H9 (cell line): ENCODE data around the gene BTBD3. TPM values are rescaled to one million over a fixed set of nuclear protein-coding genes. Genes with fewer than 3 reads are reported as not detected.

ENCODE experiments used
- DNase-seq: peaks from one replicate; pipeline ENCODE4 v3.0.0-alpha.2; 2017
- H2AFZ ChIP-seq: one replicate; pipeline ENCODE4 v1.6.1; 2013; ENCODE audit warnings: mild to moderate bottlenecking, low read length, control low read depth, moderate library complexity
- H2AK5ac ChIP-seq: 2 replicates; pipeline ENCODE4 v1.6.1; 2013; ENCODE audit warnings: low read length, control low read depth, mixed read lengths; ENCODE audit not compliant: insufficient read length
- H2BK120ac ChIP-seq: one replicate; pipeline ENCODE4 v1.6.1; 2013; ENCODE audit warnings: low read depth, mild to moderate bottlenecking, low read length, control low read depth, inconsistent platforms; ENCODE audit not compliant: poor library complexity, severe bottlenecking
- H2BK12ac ChIP-seq: 2 replicates; pipeline ENCODE4 v1.6.1; 2013; ENCODE audit warnings: low read length, control low read depth, mixed read lengths, low read depth; ENCODE audit not compliant: insufficient read length
- H2BK15ac ChIP-seq: 2 replicates; pipeline ENCODE4 v1.6.1; 2013; ENCODE audit warnings: low read depth, low read length, control low read depth
- H2BK20ac ChIP-seq: one replicate; pipeline ENCODE4 v1.6.1; 2013; ENCODE audit warnings: low read depth, mild to moderate bottlenecking, low read length, control low read depth, inconsistent platforms; ENCODE audit not compliant: poor library complexity, severe bottlenecking
- H2BK5ac ChIP-seq: 2 replicates; pipeline ENCODE4 v1.6.1; 2013; ENCODE audit warnings: low read length, control low read depth, mixed read lengths; ENCODE audit not compliant: insufficient read length
- H3K14ac ChIP-seq: 2 replicates; pipeline ENCODE4 v1.6.1; 2013; ENCODE audit warnings: low read length, control low read depth; ENCODE audit not compliant: insufficient read depth
- H3K18ac ChIP-seq: 2 replicates; pipeline ENCODE4 v1.6.1; 2013; ENCODE audit warnings: low read depth, mild to moderate bottlenecking, mixed read lengths, low read length, control low read depth; ENCODE audit not compliant: insufficient read length
- H3K23ac ChIP-seq: 2 replicates; pipeline ENCODE4 v1.6.1; 2013; ENCODE audit warnings: low read length, control low read depth, mixed read lengths, low read depth; ENCODE audit not compliant: insufficient read length
- H3K23me2 ChIP-seq: 2 replicates; pipeline ENCODE4 v1.6.1; 2013; ENCODE audit warnings: low read depth, mild to moderate bottlenecking, mixed read lengths, low read length, control low read depth; ENCODE audit not compliant: insufficient read length, poor library complexity, severe bottlenecking
- H3K27ac ChIP-seq: 2 replicates; pipeline ENCODE4 v1.5.1; 2013; ENCODE audit warnings: low read length, control low read depth, mixed read lengths, low read depth; ENCODE audit not compliant: insufficient read length
- H3K27me3 ChIP-seq: 2 replicates; pipeline ENCODE4 v1.6.1; 2013; ENCODE audit warnings: low read length, control low read depth, inconsistent platforms; ENCODE audit not compliant: insufficient read depth
- H3K4ac ChIP-seq: 2 replicates; pipeline ENCODE4 v1.6.1; 2013; ENCODE audit warnings: low read depth, mild to moderate bottlenecking, control low read depth, inconsistent platforms, low read length, moderate library complexity
- H3K4me1 ChIP-seq: 2 replicates; pipeline ENCODE4 v1.6.1; 2013; ENCODE audit warnings: low read length, control low read depth, inconsistent platforms; ENCODE audit not compliant: insufficient read depth
- H3K4me2 ChIP-seq: 2 replicates; pipeline ENCODE4 v1.6.1; 2013; ENCODE audit warnings: low read length, control low read depth, mixed read lengths; ENCODE audit not compliant: insufficient read length, insufficient read depth
- H3K56ac ChIP-seq: 2 replicates; pipeline ENCODE4 v1.6.1; 2013; ENCODE audit warnings: low read depth, mild to moderate bottlenecking, mixed read lengths, low read length, control low read depth; ENCODE audit not compliant: insufficient read length
- H3K79me1 ChIP-seq: 2 replicates; pipeline ENCODE4 v1.6.1; 2013; ENCODE audit warnings: low read depth, mild to moderate bottlenecking, moderate library complexity, low read length, control low read depth, inconsistent platforms; ENCODE audit not compliant: insufficient read depth, poor library complexity, severe bottlenecking
- H3K79me2 ChIP-seq: 2 replicates; pipeline ENCODE4 v1.6.1; 2013; ENCODE audit warnings: low read length, control low read depth, inconsistent platforms; ENCODE audit not compliant: insufficient read depth
- H3K9ac ChIP-seq: 2 replicates; pipeline ENCODE4 v1.6.1; 2013; ENCODE audit warnings: low read length, control low read depth, mixed read lengths; ENCODE audit not compliant: insufficient read length; ENCODE audit errors: extremely low read depth
- H3K9me3 ChIP-seq: one replicate; pipeline ENCODE4 v1.6.1; 2013; ENCODE audit warnings: low read depth, low read length, inconsistent platforms; ENCODE audit not compliant: control insufficient read depth
- H3T11ph ChIP-seq: one replicate; pipeline ENCODE4 v1.6.1; 2013; ENCODE audit warnings: mild to moderate bottlenecking, low read length, control low read depth, inconsistent platforms
- H4K20me1 ChIP-seq: one replicate; pipeline ENCODE4 v1.6.1; 2013; ENCODE audit not compliant: control insufficient read depth, insufficient read length, insufficient read depth
- H4K5ac ChIP-seq: 2 replicates; pipeline ENCODE4 v1.6.1; 2013; ENCODE audit warnings: low read depth, mild to moderate bottlenecking, mixed read lengths, low read length, control low read depth; ENCODE audit not compliant: insufficient read length
- H4K8ac ChIP-seq: replicated peaks from 2 replicates; pipeline ENCODE4 v1.6.1; 2013; ENCODE audit warnings: low read length, control low read depth, mixed read lengths, low read depth; ENCODE audit not compliant: insufficient read length
- H4K91ac ChIP-seq: 2 replicates; pipeline ENCODE4 v1.6.1; 2013; ENCODE audit warnings: low read depth, mild to moderate bottlenecking, moderate library complexity, mixed read lengths, low read length, control low read depth; ENCODE audit not compliant: insufficient read length
- H3K27ac Mint-ChIP-seq, 3 experiments: 2 replicates in 2 of 3; 3 replicates in 1 of 3; pipeline ENCODE4 v1.8.0; 2020 to 2021; ENCODE audit warnings: mixed read lengths in 3 of 3, mild to moderate bottlenecking in 1 of 3, moderate library complexity in 1 of 3
- H3K27me3 Mint-ChIP-seq: 2 replicates; pipeline ENCODE4 v1.8.0; 2021; ENCODE audit warnings: low read depth, mild to moderate bottlenecking, moderate library complexity, mixed read lengths
- H3K36me3 Mint-ChIP-seq, 3 experiments: 2 replicates in 2 of 3; 3 replicates in 1 of 3; pipeline ENCODE4 v1.8.0; 2020 to 2021; ENCODE audit warnings: low read depth in 3 of 3, mixed read lengths in 3 of 3; ENCODE audit not compliant: insufficient read depth in 1 of 3
- H3K4me1 Mint-ChIP-seq, 2 experiments: 2 replicates each; pipeline ENCODE4 v1.8.0; 2020; ENCODE audit warnings: mixed read lengths in 2 of 2
- H3K4me3 Mint-ChIP-seq, 2 experiments: 2 replicates in 1 of 2; 3 replicates in 1 of 2; pipeline ENCODE4 v1.8.0; 2020 to 2021; ENCODE audit warnings: mild to moderate bottlenecking in 2 of 2, mixed read lengths in 2 of 2, moderate library complexity in 1 of 2
- H3K9me3 Mint-ChIP-seq, 2 experiments: 2 replicates in 1 of 2; 3 replicates in 1 of 2; pipeline ENCODE4 v1.8.0; 2020; ENCODE audit warnings: mild to moderate bottlenecking in 2 of 2, mixed read lengths in 2 of 2, moderate library complexity in 1 of 2
- CTCF ChIP-seq: fragments of 200-600 bp; sonication (generic); conservative IDR thresholded peaks from 3 replicates; pipeline ENCODE4 v1.8.0; 2021; ENCODE audit warnings: antibody characterized with exemption, mild to moderate bottlenecking
- WGBS: extraction: QIAGEN DNeasy Blood & Tissue Kit; methylation state at CpG from one replicate; pipeline ENCODE4 v1.1.7; 2013; ENCODE audit warnings: missing lambda C conversion rate, low lambda C conversion rate, mixed read lengths; ENCODE audit not compliant: insufficient read length; ENCODE audit errors: extremely low coverage; 5-methylcytosine and 5-hydroxymethylcytosine counted together
- total RNA-seq: library from RNA; stranded (reverse); gene quantifications from 2 replicates; pipeline ENCODE4 v1.2.1, GENCODE V29; 2021

Gene BTBD3
- total RNA-seq, 1 experiment from 2014 or later = 62.1 TPM

GRCh38 chr20:11891776-11892545 is 25.7 kb upstream of the BTBD3 start:
- Mint-ChIP-seq H3K27me3 (peaks cover 15% of the 10 kb centered on the region), H3K9me3 (no peaks in the 10 kb centered on the region), H3K4me1 (peaks cover 40 to 45% of the 10 kb centered on the region in 2 experiments), H3K27ac (peak overlapping the region; percentile 95 to 98 (median 96)), H3K4me3 (peak overlapping the region; percentile 88 to 92), H3K36me3 (peaks cover 0 to 4% (median 0%) of the 10 kb centered on the region in 3 experiments; a peak in 2 of 7 replicates)
- H3K18ac ChIP-seq = no peak overlapping the region
- H3K27me3 ChIP-seq = no peaks in the 10 kb centered on the region
- no peaks in the 10 kb centered on the region; the same call in 1 of the 2 replicates for H3K4me1 ChIP-seq
- H2BK15ac ChIP-seq = no peak overlapping the region
- peak; percentile 80 for DNase-seq
- peak overlapping the region; percentile 5 for H3K9ac ChIP-seq
- no peak overlapping the region for H2AK5ac ChIP-seq
- H3K56ac ChIP-seq = no peak overlapping the region
- no peak overlapping the region for H3T11ph ChIP-seq
- no peak overlapping the region for H2BK5ac ChIP-seq
- no peak overlapping the region for H2BK120ac ChIP-seq
- peak overlapping the region; percentile 69 for H3K4me2 ChIP-seq
- TF ChIP-seq CTCF = no peak
- no peaks in the 10 kb centered on the region for H4K20me1 ChIP-seq
- H3K14ac ChIP-seq = no peak overlapping the region
- no peak overlapping the region for H2BK20ac ChIP-seq
- peaks cover 14% of the 10 kb centered on the region; the same call in 1 of the 2 replicates for H3K79me2 ChIP-seq
- no peak overlapping the region for H3K27ac ChIP-seq
- H3K4ac ChIP-seq = no peak overlapping the region
- WGBS = no CpG with 5 or more reads among the region's 17 CpGs
- peaks cover 9% of the 10 kb centered on the region for H3K23me2 ChIP-seq
- no peaks in the 10 kb centered on the region for H3K79me1 ChIP-seq
- H3K9me3 ChIP-seq = no peaks in the 10 kb centered on the region
- H2BK12ac ChIP-seq = no peak overlapping the region
- H4K5ac ChIP-seq = no peak overlapping the region
- no peak overlapping the region for H4K91ac ChIP-seq
- H2AFZ ChIP-seq = no peak overlapping the region
- H3K23ac ChIP-seq = no peak overlapping the region
- H4K8ac ChIP-seq = no peak overlapping the region
